GM11168 (cell line): ENCODE measurements around the gene SORBS2.

ENCODE experiments used
- in situ Hi-C: fragments of 300-500 bp; cut with MboI; formaldehyde crosslinking; loops from one replicate; pipeline ENCODE4 v1.12.0; 2022; ENCODE audit warnings: low sequenced_read_pairs; ENCODE audit not compliant: unreplicated experiment

SORBS2 gene

GRCh38 chr4:185651851-185652250 is 160.1 kb downstream of the SORBS2 start:
- in situ Hi-C loops = no loop called here

DNA sequence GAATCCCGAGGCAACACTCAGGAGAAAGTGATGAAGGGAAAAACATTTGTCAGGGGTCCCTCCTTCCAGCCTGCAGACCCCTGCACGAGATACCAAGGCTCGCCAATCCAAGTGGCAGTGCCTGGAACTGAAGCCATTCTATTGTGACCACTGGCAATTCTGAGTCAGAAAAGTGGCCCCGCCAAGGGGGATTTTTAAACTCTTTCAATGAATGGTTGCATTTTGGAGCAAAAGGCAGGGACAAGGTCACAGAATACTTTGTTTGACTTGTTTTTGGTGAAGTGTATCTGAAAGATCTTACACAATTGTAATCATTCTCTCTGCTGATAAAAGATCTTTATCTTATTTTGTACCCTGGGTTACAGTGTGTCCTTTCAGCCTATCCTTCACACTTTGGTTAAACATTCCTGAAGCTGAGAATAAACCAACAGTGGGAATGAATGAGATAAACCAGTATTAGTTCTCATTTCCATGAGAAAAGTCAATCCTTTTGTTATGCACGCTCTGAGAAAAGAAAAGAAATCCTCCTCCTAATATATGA is 160.8 kb downstream of the SORBS2 start:
- in situ Hi-C loops = no loop called here

GRCh38 chr4:185648631-185649030 is 163.4 kb downstream of the SORBS2 start:
- in situ Hi-C loops = no loop called here

GRCh38 chr4:185645403-185645802 is 166.6 kb downstream of the SORBS2 start:
- in situ Hi-C loops = no loop called here

- in situ Hi-C loops = no loop called here
These were observed 167.6 kb downstream of the SORBS2 start for GRCh38 chr4:185644408-185644807.

GRCh38 chr4:185642907-185643306 is 169.1 kb downstream of the SORBS2 start:
- in situ Hi-C loops = no loop called here

- in situ Hi-C loops = no loop called here
These were observed 171.0 kb downstream of the SORBS2 start for GRCh38 chr4:185640811-185641675.

DNA sequence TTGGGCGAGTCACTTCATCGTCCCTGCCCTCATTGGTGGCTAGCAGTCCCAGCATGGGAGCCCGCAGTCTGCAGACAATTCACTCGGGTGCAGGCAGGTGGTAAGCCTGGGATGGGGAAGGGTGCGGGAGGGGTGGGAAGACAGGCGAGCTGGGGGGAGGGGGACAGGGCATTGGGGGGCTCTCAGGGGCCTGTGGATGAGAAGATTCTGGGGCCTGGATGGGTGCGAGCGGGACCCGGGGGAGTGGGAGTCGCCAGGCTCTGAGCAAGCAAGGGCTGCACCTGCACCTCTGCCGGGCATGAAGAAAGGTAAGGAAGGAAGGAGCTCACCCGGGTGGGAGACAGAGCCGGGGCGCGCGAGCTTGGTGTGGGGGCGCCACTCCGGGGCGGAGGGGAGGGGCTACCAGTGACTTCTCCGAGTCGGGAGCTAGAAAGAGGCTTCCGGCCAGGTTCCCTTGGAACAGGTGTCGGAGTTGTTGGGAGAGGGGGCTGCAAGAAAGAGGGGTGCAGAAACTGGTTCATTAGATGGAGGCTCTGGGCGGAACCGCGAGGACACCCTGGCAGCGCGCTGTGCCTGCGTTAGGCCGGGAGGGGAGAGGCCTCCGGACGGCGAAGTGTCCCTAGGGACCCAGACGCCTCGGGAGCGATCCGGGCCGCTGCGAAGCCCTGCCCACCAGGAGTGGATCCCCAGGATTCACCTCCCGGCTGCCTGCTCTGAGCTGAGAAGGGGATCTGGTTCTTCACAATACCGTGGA is 173.3 kb downstream of the SORBS2 start:
- in situ Hi-C loops = loop anchor here (5.0 kb wide), 1 partner anchor 394 kb away; no protein-coding TSS in a partner anchor

DNA sequence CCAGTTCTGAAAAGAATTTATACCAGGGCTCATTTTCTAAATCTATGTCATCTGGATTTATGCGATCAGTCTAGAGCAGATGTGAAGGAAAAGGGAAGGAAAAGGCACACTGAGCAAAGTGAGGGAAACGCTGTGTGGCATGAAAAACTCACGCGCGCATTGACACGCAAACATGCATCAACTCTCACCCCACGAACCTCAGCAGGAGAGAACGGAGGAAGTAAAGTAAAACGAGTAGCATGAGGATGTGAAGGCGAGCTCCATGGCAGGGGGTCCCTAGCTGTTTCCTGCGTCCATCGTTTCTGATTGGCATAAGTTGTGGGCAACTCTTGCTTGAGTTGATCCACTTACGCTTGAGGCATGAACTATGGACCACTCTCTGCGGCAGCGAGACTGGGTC is 173.9 kb downstream of the SORBS2 start:
- in situ Hi-C loops = loop anchor here (5.0 kb wide), 1 partner anchor 394 kb away; no protein-coding TSS in a partner anchor

GRCh38 chr4:185637163-185637875 is 174.7 kb downstream of the SORBS2 start:
- in situ Hi-C loops = loop anchor here (5.0 kb wide), 1 partner anchor 395 kb away; no protein-coding TSS in a partner anchor

DNA sequence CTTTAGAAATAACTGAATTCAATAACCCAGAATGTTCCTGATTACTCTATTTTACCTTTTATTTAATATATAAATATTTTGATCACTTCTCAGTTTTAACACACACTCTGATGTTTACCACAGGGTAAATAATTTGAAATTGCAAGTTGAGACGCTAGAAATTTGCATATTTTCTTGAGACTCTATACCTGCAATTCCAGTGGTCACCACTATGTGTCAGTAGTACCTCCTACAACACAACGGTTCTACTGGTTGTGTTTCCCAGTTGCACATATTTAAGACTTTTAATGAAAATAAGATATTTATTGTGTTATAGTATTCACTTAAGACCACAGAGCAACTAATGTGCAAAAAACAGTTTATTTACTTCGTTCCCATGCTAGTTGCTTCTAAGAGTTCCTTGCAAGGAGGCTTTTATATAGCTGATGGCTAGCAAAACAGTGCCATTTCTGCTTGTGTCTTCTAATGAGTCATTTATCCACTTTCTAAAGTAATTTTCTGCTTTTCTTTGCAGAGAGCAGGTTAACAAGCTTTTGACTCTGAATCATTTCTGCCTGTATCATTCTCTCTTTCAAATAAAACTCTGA is 177.8 kb downstream of the SORBS2 start:
- in situ Hi-C loops = no loop called here

DNA sequence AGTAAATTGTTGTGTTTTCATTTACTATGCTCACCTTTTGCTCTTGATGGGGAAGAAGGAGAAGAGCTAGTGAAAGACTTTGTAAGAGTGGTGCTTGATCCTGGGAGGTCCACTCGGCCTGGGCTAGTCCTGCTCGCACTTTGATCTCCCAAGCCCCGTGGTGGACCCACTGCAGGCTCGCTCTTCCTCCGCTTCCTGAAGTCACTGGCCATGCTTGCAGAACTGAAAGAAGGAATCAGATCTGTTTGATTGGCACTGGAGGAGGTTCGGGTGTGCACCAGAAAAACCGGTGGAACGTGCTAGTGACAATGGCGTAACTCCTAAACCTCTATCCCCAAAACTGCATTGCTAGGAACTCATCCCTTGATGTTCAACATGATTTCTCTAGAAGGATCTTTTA is 185.2 kb downstream of the SORBS2 start:
- in situ Hi-C loops = no loop called here

GRCh38 chr4:185625503-185625902 is 186.5 kb downstream of the SORBS2 start:
- in situ Hi-C loops = no loop called here

DNA sequence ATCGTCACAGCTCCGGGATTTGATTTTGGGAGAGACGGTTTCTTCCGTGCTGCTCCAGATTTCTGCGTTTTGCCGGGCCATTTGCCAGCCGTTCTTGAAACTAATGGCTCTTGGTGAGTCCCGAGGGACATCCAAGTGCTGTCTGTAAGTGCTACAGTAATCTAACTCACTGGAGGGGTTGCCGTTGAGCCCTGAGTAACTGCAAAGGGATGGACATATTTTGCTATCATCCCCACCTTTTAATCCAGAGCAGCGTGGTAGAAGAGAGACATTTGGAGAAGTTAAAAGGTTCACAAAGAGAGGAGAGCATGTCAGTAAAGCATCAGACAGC is 187.8 kb downstream of the SORBS2 start:
- in situ Hi-C loops = no loop called here

- in situ Hi-C loops = no loop called here
These were observed 188.3 kb downstream of the SORBS2 start for GRCh38 chr4:185623444-185624258.

GRCh38 chr4:185608185-185608584 is 203.8 kb downstream of the SORBS2 start:
- in situ Hi-C loops = no loop called here

DNA sequence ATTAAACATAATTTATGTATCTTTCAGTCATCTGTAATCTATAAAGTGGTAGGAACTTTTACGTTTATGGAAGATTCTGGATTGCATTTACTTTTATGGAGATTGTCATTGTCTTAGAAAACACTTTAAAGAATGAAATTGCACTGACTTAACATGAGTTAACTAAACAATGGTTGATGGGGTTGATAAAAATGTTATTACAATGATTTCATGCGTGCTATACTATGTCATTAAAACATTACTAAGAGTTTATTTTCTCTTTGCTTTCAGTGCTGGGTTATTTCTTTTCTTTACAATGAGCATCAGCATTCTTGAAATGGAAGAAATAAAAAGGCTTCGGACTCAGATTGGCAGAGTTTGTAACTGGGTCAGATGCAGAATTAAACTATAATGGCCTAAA is 209.6 kb downstream of the SORBS2 start:
- in situ Hi-C loops = loop anchor here (5.0 kb wide), 1 partner anchor 135 kb away; no protein-coding TSS in a partner anchor

- in situ Hi-C loops = loop anchor here (5.0 kb wide), 1 partner anchor 134 kb away; no protein-coding TSS in a partner anchor
These were observed 211.1 kb downstream of the SORBS2 start for GRCh38 chr4:185600801-185601434.
